ENCODE measurements around the gene NRP2.
A peak's percentile ranks its signal among the peaks of the same experiment; 100 is the strongest.

Gene NRP2

GRCh38 chr2:205686783-205687640 is 4.7 kb downstream of the NRP2 start:
- no peak for DNase-seq (ENCODE audit: low read depth, low spot score)
- POLR2A ChIA-PET: interaction anchor here (1.8 kb wide), 1 partner anchor 45 kb away, joined by 5 read pairs; no protein-coding TSS in a partner anchor
- TF ChIP-seq CTCF (IDR thresholded peaks at IDR 0.05; ENCODE audit: insufficient read depth, low read length, missing control alignments): peak; percentile 38
- peak overlapping the region; percentile 85 for H3K4me3 ChIP-seq (ENCODE audit: low read depth, low read length)
- CTCF ChIA-PET: interaction anchor here (0.9 to 2.3 kb wide), 5 partner anchors 9 to 239 kb away, joined by 3 to 12 read pairs (median 3); no protein-coding TSS in a partner anchor

GRCh38 chr2:205687641-205687956 is 5.3 kb downstream of the NRP2 start:
- no peak for TF ChIP-seq CTCF (IDR thresholded peaks at IDR 0.05; ENCODE audit: insufficient read depth, low read length, missing control alignments)
- DNase-seq (ENCODE audit: low read depth, low spot score): no peak
- ChIA-PET POLR2A (interaction anchor here (1.8 kb wide), 1 partner anchor 44 kb away, joined by 5 read pairs; no protein-coding TSS in a partner anchor), CTCF (interaction anchor here (0.9 to 2.3 kb wide), 4 partner anchors 75 to 238 kb away, joined by 3 to 12 read pairs (median 3); no protein-coding TSS in a partner anchor)
- no peak overlapping the region; the same call in none of the 2 replicates for H3K4me3 ChIP-seq (ENCODE audit: low read depth, low read length)

GRCh38 chr2:205688417-205689200 is 6.3 kb downstream of the NRP2 start:
- TF ChIP-seq CTCF (IDR thresholded peaks at IDR 0.05; ENCODE audit: insufficient read depth, low read length, missing control alignments): no peak
- ChIA-PET CTCF (interaction anchor here (1.0 to 2.3 kb wide), 4 partner anchors 10 to 237 kb away, joined by 3 to 12 read pairs (median 4); no protein-coding TSS in a partner anchor), POLR2A (interaction anchor here (0.6 to 1.2 kb wide), 4 partner anchors 12 to 43 kb away, joined by 3 to 4 read pairs (median 4); no protein-coding TSS in a partner anchor)
- DNase-seq (ENCODE audit: low read depth, low spot score): no peak
- H3K4me3 ChIP-seq (ENCODE audit: low read depth, low read length): no peak overlapping the region

- no peak overlapping the region for H3K4me3 ChIP-seq (ENCODE audit: low read depth, low read length)
- ChIA-PET CTCF (interaction anchor here (0.7 to 1.6 kb wide), 4 partner anchors 10 to 331 kb away, joined by 3 read pairs; no protein-coding TSS in a partner anchor), POLR2A (no interaction called here)
These were observed 7.5 kb downstream of the NRP2 start for GRCh38 chr2:205689820-205690219.

GRCh38 chr2:205692104-205692503 is 9.8 kb downstream of the NRP2 start:
- H3K4me3 ChIP-seq (ENCODE audit: low read depth, low read length): no peak overlapping the region
- POLR2A ChIA-PET: interaction anchor here (0.8 to 5.6 kb wide), 2 partner anchors 9 to 30 kb away, joined by 3 to 43 read pairs; partner anchors contain the start of gene NRP2
- CTCF ChIA-PET: interaction anchor here (1.1 to 1.9 kb wide), 3 partner anchors 13 to 193 kb away, joined by 3 to 6 read pairs (median 5); no protein-coding TSS in a partner anchor
- DNase-seq (ENCODE audit: low read depth, low spot score): no peak
- no peak for TF ChIP-seq CTCF (IDR thresholded peaks at IDR 0.05; ENCODE audit: insufficient read depth, low read length, missing control alignments)

More at GRCh38 chr2:205689820-205690219, 7.5 kb downstream of the NRP2 start:
- no peak for DNase-seq (ENCODE audit: low read depth, low spot score)
- no peak for TF ChIP-seq CTCF (IDR thresholded peaks at IDR 0.05; ENCODE audit: insufficient read depth, low read length, missing control alignments)
